ENCODE results near the gene FBXL3. TPM values are rescaled to one million over a fixed set of nuclear protein-coding genes. Genes with fewer than 3 reads are reported as not detected.

The FBXL3 gene
- total and polyA plus RNA-seq, 2 of the 13 experiments (the other 11 are each of a cell fraction or from before 2014, with no cell fraction given), result 11.5 to 18.5 TPM

GRCh38 chr13:77014906-77015685, 11.9 kb downstream of the FBXL3 start:
- ATAC-seq (no peak), DNase-seq (ENCODE audit: low spot score) (no peak), FAIRE-seq (no peak)
- Histone ChIP-seq H3K36me3 (replicated peaks in 1 of 2; ENCODE audit: control insufficient read depth in 1 of 2, insufficient read depth in 2 of 2, low read length in 2 of 2) (peaks cover 12 to 69% of the 10 kb centered on the region in 2 experiments), H3K4me2 (ENCODE audit: low read depth, low read length) (no peak overlapping the region), H4K20me1 (ENCODE audit: insufficient read depth, low read length) (no peaks in the 10 kb centered on the region; the same call in 1 of the 2 replicates), H3K9ac (ENCODE audit: insufficient read depth, low read depth, low read length) (no peak overlapping the region), H3K4me3 (replicated peaks in 1 of 3; ENCODE audit: insufficient read depth in 1 of 3, low read depth in 2 of 3, low read length in 3 of 3) (no peak overlapping the region), H3K79me2 (ENCODE audit: insufficient read depth, low read length) (peaks cover 13% of the 10 kb centered on the region), H3K4me1 (ENCODE audit: insufficient read depth, low read length) (peaks cover 7% of the 10 kb centered on the region), H3K27ac (ENCODE audit: extremely low read length, insufficient read depth, low read length) (no peak overlapping the region), H3K27me3 (ENCODE audit: control insufficient read depth in 1 of 2, insufficient read depth in 2 of 2, low read length in 2 of 2) (no peaks in the 10 kb centered on the region), H3K9me3 (ENCODE audit: low read length) (no peaks in the 10 kb centered on the region), H2AFZ (ENCODE audit: low read length) (no peak overlapping the region)
- intact Hi-C loops (cut with micrococcal nuclease; ENCODE audit: unreplicated experiment), result no loop called here
- ChIA-PET CTCF (ENCODE audit: low intra/inter-chr PET ratio, low total read pairs) (no interaction called here), POLR2A (interaction anchor here (1.1 kb wide), 1 partner anchor 11 kb away, joined by 4 read pairs; the partner anchor contains the start of gene FBXL3)
- WGBS (ENCODE audit: low lambda C conversion rate), result 97% methylated on average over 2 of the region's 2 CpGs
- in situ Hi-C loops (cut with HindIII; ENCODE audit: extremely low pct_ligation_motif_present, low pct_unique_long_range_greater_than_20kb), result no loop called here
- no TSS peak for BruUV-seq (replicated peaks)
- no peak for TF ChIP-seq AGO1 (IDR thresholded peaks at IDR 0.05; ENCODE audit: low read depth, low read length, poor library complexity, severe bottlenecking)
- TF ChIP-seq GMEB1 (CRISPR knock-in tag; IDR thresholded peaks at IDR 0.05; ENCODE audit: borderline replicate concordance), result no peak
- no peak for TF ChIP-seq RXRA (CRISPR knock-in tag; IDR thresholded peaks at IDR 0.05)
- no peak for TF ChIP-seq THAP7 (CRISPR knock-in tag; IDR thresholded peaks at IDR 0.05)
- TF ChIP-seq AHDC1 (CRISPR knock-in tag; IDR thresholded peaks at IDR 0.05; ENCODE audit: borderline replicate concordance), result no peak
- no peak for TF ChIP-seq SCMH1 (CRISPR knock-in tag; IDR thresholded peaks at IDR 0.05; ENCODE audit: borderline replicate concordance)
- TF ChIP-seq ETV5 (CRISPR knock-in tag; IDR thresholded peaks at IDR 0.05; ENCODE audit: borderline replicate concordance), result no peak

Data from HepG2 (cell line).